GM20000 (cell line): Measurements from ENCODE around the gene ZNF800.

Experiments used
- DNase-seq: peaks from one replicate; pipeline ENCODE4 v3.0.0; 2012; ENCODE audit warnings: low spot score
- TF ChIP-seq, protein P1 (sequence below): IDR thresholded peaks from 2 replicates; pipeline ENCODE4 v1.5.1; 2012; ENCODE audit warnings: mild to moderate bottlenecking, control low read depth; ENCODE audit errors: extremely low read depth, missing control alignments

Gene ZNF800

DNA sequence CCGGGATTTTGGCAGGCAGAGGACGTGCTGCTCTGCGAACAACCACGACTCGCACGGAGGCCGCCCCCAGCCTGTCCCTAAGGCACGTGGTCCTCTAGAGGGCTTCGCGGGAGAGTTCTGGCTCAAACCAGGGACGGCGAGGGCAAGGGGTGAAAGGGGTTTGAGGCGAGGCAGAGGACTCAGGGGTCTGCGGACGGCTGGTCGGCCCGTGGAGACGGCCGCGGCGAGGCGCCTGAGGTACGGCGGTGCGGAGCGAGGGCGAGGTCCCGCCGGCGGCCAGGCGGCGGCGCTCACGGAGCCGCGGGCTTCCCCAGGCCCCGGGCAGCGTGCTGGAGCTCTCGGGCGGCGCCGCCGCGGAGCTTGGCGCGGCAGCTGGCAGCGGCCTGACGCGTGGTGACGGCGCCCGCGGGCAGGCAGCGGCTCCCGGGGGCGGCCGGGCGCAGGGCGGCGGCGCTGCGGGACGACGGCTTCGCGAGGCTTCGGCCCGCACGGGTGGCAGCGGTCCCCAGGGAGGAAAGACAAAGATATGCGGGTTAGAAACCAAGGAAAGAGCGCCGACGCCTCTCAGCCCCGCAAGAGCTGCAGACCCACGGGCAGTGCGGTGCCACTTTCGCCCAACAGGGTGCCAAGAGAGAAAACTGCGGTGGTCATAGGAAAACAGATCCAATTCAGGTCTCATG is 44.8 kb downstream of the ZNF800 start:
- DNase-seq = peak; percentile 91
- TF ChIP-seq, protein P1, sequence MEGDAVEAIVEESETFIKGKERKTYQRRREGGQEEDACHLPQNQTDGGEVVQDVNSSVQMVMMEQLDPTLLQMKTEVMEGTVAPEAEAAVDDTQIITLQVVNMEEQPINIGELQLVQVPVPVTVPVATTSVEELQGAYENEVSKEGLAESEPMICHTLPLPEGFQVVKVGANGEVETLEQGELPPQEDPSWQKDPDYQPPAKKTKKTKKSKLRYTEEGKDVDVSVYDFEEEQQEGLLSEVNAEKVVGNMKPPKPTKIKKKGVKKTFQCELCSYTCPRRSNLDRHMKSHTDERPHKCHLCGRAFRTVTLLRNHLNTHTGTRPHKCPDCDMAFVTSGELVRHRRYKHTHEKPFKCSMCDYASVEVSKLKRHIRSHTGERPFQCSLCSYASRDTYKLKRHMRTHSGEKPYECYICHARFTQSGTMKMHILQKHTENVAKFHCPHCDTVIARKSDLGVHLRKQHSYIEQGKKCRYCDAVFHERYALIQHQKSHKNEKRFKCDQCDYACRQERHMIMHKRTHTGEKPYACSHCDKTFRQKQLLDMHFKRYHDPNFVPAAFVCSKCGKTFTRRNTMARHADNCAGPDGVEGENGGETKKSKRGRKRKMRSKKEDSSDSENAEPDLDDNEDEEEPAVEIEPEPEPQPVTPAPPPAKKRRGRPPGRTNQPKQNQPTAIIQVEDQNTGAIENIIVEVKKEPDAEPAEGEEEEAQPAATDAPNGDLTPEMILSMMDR = peak; percentile 81

DNA sequence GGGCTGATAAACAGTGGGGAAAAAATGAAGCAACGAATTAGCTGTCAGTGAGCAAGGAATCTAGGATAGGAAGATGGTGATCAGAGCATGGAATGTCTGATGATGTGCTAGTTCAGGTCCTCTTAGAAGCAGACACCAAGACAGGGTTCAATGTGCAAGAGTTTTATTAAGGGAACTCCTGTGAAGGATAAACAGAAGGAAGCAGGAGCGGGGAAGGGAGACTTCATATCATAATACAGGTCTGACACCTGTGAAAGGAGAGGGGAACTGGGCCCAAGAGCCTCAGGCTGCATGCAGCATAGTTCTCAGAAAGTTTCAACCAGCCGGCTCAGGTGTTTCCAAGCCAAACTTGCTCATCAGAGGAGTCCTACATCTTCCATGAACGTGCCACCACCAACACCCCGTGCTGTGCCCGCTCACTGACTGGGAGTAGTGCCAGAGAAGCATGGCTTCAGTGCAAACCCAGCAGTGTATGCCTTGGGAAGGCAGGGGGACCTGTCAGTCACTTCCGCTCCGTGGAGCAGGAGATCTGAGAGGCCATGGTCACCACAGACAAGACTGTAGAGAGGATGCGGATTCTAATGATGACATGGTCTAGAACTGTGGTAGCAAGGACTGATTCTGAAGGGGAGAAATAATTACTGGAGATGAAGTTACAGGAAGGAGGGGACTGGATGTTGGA is 45.8 kb downstream of the ZNF800 start:
- DNase-seq = no peak
- TF ChIP-seq, protein P1 = no peak

DNA sequence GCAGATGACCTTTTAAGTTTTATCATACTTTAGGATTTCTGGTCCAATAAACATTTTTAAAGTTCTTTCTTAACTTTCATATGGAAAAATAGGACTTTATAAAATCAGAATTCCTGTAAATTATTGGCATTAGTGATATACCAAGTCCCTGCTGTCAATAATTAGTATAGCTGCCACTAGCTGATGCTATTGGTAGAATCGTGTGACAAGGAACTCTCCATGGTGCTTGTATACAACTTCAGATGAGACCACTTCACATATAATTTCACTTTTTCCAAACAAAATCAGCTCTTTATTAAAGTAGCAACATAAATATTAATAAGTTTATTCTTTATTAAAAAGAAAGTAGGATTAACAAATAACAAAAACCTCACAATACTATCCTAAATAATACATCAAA is 49.9 kb downstream of the ZNF800 start:
- TF ChIP-seq, protein P1 = no peak
- no peak for DNase-seq

DNA sequence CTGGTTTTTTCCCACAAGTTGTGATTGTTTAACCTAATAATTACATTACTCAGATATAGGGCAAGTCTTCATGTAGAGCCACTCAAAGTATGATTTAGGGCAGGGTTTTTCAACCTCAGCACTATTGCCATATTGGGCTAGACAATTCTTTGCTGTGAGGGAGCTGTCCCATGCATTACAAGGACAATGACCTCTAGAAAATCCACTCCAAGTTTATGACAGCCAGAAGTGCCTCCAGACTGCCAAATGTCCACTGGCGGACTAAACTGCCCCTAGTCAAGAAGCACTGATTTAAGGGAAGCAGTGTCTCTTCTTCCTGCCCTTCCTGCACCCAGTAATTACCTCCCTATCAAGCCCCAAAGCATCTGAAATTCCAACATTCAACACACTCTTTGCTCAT is 54.4 kb downstream of the ZNF800 start:
- TF ChIP-seq, protein P1 = no peak
- DNase-seq = no peak

DNA sequence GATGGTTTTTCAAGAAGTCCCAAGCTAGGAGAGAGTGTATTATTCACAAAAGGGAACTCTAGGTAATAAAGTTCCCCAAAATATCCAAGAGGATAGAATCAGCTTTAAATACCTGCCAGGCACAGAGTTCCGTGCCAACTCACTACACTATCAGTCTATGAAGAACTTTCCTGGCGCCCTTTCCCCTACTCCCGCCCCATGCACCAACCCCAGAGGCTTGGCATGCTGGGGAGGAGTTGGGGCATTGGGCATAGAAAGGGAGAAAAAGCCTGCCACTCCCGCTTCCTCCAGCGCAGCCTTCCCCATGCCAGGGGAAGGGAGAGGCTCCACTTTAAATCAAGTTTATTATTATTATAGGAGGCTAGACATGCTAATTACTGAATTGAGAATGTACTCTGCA is 54.9 kb downstream of the ZNF800 start:
- DNase-seq = no peak
- TF ChIP-seq, protein P1 = no peak

DNA sequence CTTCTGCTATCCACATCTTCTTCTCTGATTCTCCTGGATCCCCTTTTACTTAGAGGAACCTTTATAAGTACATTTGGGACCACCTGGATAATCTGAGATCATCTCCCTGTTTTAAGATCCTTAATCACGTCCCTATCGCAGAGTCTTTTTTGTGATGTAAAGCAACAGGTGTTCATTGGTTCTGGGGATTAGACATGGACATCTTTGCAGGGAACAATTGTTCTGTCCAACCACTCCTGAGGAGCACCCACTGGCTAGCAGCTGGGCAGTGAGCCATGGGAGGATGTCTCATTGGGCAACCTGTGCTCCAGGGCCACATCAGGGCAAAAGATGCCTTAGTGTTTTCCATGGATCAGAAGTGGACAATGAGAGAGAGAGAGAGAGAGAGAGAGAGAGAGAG is 56.0 kb downstream of the ZNF800 start:
- DNase-seq = no peak
- TF ChIP-seq, protein P1 = no peak

DNA sequence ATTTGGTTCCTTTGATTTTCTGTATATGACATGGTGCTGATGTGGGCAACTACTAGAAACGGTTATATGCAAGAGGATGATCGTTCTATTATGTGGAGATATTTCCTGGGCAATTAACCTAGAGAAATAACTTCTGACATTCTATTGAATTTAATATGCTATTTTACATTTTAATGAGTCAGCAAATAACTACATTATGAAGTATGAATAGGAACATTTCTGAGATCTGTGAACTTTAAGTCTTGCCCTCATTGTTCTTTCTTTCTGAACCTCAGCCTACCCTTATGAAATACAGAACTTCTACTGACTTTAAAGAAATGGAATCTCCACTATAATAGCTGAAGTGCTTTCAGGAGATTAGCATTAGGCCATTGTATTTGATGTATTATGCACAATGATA is 59.6 kb downstream of the ZNF800 start:
- TF ChIP-seq, protein P1 = no peak
- no peak for DNase-seq
